ENCODE results near the gene FUT7.
A peak's percentile ranks its signal among the peaks of the same experiment; 100 is the strongest.

Gene FUT7

DNA sequence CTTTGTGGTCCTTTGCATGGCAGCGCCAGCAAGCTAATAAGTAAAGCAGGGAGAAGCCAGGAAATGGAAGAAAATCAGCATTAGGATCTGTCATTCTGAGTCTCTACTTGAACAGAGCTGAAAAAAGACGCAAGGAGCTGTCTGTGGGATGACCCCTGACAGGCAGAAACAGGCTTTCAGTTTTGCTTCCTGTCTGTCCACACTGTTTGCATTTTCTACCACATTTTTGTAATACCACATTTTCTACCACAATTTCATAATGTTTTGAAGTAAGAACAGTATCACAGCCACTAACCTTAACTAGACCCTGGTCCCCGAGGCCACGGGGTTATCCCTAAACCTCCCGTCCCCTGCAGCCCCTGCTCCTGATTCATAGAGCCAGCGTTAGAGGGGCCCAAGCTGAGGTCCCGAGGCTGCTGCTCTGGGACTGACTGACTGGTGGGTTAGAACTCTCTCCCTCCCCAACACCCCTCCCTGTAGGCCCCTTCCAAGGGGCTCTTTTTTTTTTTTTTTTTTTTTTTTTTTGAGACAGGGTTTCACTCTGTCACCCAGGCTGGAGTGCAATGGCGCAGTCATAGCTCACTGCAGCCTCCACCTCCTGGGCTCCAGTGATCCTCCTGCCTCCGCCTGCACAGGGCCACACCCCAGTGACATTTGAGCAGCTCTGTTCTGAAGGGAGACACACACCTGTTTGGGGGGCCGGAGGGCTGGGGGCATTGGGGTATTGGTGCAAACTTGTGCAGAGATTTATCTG is 31.5 kb downstream of the FUT7 start:
- H3K27ac ChIP-seq (ENCODE audit: insufficient read depth, low read length, poor library complexity, severe bottlenecking) = peak overlapping the region; percentile 22
- no peak for DNase-seq
- H3K9me3 ChIP-seq (ENCODE audit: control insufficient read depth, low read length) = no peaks in the 10 kb centered on the region
- no peak overlapping the region for H3K4me3 ChIP-seq (ENCODE audit: insufficient read depth, low read depth, low read length, poor library complexity, severe bottlenecking)
- peaks cover under 1% of the 10 kb centered on the region for H3K36me3 ChIP-seq (ENCODE audit: control insufficient read depth, insufficient read depth, low read length)
- H3K4me1 ChIP-seq (ENCODE audit: control insufficient read depth, insufficient read depth, low read length, poor library complexity, severe bottlenecking) = peaks cover 40% of the 10 kb centered on the region
- H3K27me3 ChIP-seq (replicated peaks; ENCODE audit: control insufficient read depth, insufficient read depth, low read length, poor library complexity, severe bottlenecking) = no peaks in the 10 kb centered on the region

DNA sequence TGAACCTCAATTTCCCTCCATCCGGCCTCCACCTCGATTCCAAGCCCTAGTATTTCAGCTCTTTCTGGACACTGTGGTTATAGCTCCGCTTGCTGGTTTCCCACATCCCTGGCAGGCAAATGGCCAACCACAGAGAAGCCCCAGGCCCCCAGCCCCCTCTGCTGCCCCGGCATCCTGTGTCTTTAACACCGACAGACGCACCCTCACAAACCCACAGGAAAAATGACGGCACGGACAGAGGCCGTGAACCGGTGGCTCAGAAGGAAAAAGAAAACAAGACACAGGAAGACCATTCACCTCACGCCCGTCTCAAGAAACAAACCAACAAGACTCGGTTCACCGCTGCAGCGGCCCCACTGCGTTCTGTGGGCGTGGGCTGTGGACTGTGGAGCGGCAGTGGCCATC is 34.1 kb downstream of the FUT7 start:
- Histone ChIP-seq H3K4me3 (ENCODE audit: insufficient read depth, low read depth, low read length, poor library complexity, severe bottlenecking) (no peak overlapping the region), H3K36me3 (ENCODE audit: control insufficient read depth, insufficient read depth, low read length) (peaks cover 14% of the 10 kb centered on the region), H3K9me3 (ENCODE audit: control insufficient read depth, low read length) (no peaks in the 10 kb centered on the region), H3K4me1 (ENCODE audit: control insufficient read depth, insufficient read depth, low read length, poor library complexity, severe bottlenecking) (peaks cover 57% of the 10 kb centered on the region), H3K27ac (ENCODE audit: insufficient read depth, low read length, poor library complexity, severe bottlenecking) (peak overlapping the region; percentile 46), H3K27me3 (replicated peaks; ENCODE audit: control insufficient read depth, insufficient read depth, low read length, poor library complexity, severe bottlenecking) (no peaks in the 10 kb centered on the region)
- DNase-seq = peak in 1 of 3 donors; percentile 27

DNA sequence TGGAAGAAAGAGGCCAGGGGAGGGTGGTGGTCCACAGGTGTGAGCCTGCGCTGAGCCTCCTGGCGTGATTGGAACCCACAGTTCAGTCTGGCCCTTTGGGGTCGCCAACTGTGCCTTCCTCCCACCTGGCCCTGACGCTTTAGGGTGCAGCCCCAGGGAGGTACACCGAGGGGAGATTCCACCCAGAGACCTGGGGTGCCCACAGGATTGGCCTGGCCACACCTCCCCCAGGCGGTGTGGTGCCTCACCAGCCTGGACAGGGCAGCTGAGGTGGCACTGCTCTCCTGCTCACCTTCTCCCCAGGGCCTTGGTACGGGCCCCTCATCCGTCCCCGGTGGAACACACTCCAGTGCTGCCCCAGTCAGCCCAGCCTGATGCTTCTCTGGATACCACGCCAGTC is 34.5 kb downstream of the FUT7 start:
- no peak for DNase-seq
- no peak overlapping the region for H3K27ac ChIP-seq (ENCODE audit: insufficient read depth, low read length, poor library complexity, severe bottlenecking)
- H3K27me3 ChIP-seq (replicated peaks; ENCODE audit: control insufficient read depth, insufficient read depth, low read length, poor library complexity, severe bottlenecking) = no peaks in the 10 kb centered on the region
- H3K4me3 ChIP-seq (ENCODE audit: insufficient read depth, low read depth, low read length, poor library complexity, severe bottlenecking) = no peak overlapping the region
- H3K9me3 ChIP-seq (ENCODE audit: control insufficient read depth, low read length) = no peaks in the 10 kb centered on the region
- peaks cover 14% of the 10 kb centered on the region for H3K36me3 ChIP-seq (ENCODE audit: control insufficient read depth, insufficient read depth, low read length)
- peaks cover 61% of the 10 kb centered on the region for H3K4me1 ChIP-seq (ENCODE audit: control insufficient read depth, insufficient read depth, low read length, poor library complexity, severe bottlenecking)

DNA sequence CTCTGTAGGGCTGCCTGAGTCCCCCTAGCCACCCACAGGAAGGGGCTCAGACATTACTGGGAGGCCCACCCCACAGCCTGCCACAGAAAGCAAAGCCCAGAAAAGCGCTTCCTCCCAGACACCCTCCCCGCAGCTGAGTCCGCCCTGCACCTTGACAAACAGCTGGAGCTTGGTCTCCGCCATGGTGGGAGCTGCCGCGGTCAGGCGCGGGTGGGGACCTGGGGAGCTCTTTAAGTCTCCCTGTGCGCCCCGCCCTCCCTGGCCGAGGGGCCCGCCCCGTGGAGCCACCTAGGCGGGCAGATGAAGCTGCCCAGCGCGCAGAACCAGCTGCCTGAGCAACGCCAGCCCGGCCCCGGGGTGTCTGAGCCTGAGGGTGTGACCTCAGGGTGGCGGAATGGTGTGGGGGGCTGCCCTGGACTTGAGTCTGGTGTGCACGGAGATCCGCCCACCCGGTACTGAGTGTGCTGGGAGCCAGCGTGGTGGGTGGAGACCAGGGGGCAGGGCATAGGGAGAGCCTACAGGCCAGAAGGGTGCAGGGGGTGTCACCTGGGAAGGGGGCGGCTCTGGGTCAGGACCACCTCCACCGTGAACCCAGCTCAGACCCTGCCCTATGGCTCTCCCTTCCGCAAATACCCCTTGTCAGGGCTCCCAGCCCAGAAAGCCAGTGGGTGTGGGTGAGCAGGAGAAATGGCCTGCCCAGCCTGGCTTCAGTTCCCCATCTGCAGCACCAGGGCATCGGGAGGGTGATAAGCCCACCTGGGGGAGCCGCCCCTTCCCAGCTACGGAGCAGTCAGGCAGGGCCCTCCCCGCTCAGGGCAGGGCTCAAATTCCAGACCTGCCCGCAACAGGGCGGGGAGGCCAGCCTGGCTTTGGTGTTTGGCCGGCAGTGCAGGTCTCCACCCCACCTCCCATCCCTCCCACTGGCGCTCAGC is 35.3 kb downstream of the FUT7 start, which contains the start of gene CLIC3:
CLIC3 (minus strand) TSS at position 208 of the 932 bp plus-strand sequence; CDS start at position 183, 25 bp downstream.
- no peaks in the 10 kb centered on the region for H3K27me3 ChIP-seq (replicated peaks; ENCODE audit: control insufficient read depth, insufficient read depth, low read length, poor library complexity, severe bottlenecking)
- H3K4me3 ChIP-seq (ENCODE audit: insufficient read depth, low read depth, low read length, poor library complexity, severe bottlenecking) = peak within 1 kb of the TSS; percentile 37
- peaks cover 61% of the 10 kb centered on the region for H3K4me1 ChIP-seq (ENCODE audit: control insufficient read depth, insufficient read depth, low read length, poor library complexity, severe bottlenecking)
- peak; percentile 37 to 53 (median 45) for DNase-seq
- peaks cover 14% of the 10 kb centered on the region for H3K36me3 ChIP-seq (ENCODE audit: control insufficient read depth, insufficient read depth, low read length)
- H3K27ac ChIP-seq (ENCODE audit: insufficient read depth, low read length, poor library complexity, severe bottlenecking) = peak within 1 kb of the TSS; percentile 60
- H3K9me3 ChIP-seq (ENCODE audit: control insufficient read depth, low read length) = no peaks in the 10 kb centered on the region

DNA sequence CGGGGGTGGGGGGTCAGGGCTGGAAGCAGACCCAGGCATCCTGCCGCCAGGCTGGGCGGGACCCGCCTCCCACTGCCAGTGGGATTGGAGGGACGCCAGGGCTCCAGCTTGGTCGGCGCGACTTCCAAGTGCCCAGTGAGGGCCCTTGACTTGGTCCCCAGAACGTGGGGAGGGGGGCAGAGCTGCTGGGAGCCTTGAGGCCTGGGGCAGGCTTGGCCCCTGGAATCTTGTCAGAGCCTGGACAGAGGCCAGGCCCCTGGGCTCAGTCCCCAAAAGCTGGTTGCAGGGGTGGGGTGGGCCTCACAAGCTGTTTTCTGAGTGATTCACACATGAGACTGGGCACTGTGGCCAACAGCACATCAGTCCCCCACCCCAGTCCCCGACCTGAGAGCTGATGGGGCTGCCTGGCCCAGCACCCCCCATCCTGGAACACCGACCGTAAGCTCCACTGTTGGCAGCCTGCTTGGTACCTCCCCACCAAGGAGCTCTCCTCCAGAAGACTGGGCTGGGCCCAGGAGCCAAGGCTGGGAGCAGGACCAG is 36.0 kb downstream of the FUT7 start:
- peaks cover 61% of the 10 kb centered on the region for H3K4me1 ChIP-seq (ENCODE audit: control insufficient read depth, insufficient read depth, low read length, poor library complexity, severe bottlenecking)

DNA sequence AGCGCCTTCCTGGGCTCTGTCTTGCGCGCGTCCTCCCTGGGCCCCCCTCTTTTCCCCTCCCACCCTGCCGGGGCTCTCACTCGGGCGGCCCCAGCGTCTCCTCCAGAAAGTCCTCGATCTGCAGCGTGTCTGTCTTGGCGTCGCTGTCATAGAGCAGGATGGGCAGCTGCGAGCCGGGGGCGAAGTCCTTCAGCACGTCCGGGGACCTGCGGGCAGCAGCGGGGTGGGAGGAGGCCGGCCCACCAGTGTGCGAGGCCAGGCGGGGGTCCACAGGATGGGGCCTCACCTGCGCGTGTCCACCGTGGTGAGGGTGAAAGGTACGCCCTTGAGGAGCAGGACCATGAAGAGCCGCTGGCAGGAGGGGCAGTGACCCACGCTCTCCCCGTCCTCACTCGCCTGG is 36.5 kb downstream of the FUT7 start:
- no peak overlapping the region for H3K27ac ChIP-seq (ENCODE audit: insufficient read depth, low read length, poor library complexity, severe bottlenecking)
- peaks cover 56% of the 10 kb centered on the region for H3K4me1 ChIP-seq (ENCODE audit: control insufficient read depth, insufficient read depth, low read length, poor library complexity, severe bottlenecking)
- H3K36me3 ChIP-seq (ENCODE audit: control insufficient read depth, insufficient read depth, low read length) = peaks cover 14% of the 10 kb centered on the region
- no peaks in the 10 kb centered on the region for H3K27me3 ChIP-seq (replicated peaks; ENCODE audit: control insufficient read depth, insufficient read depth, low read length, poor library complexity, severe bottlenecking)
- H3K4me3 ChIP-seq (ENCODE audit: insufficient read depth, low read depth, low read length, poor library complexity, severe bottlenecking) = no peak overlapping the region
- no peaks in the 10 kb centered on the region for H3K9me3 ChIP-seq (ENCODE audit: control insufficient read depth, low read length)
- no peak for DNase-seq

More for the DNA sequence above, 36.0 kb downstream of the FUT7 start:
- DNase-seq = no peak
- peak overlapping the region; percentile 37 for H3K4me3 ChIP-seq (ENCODE audit: insufficient read depth, low read depth, low read length, poor library complexity, severe bottlenecking)
- H3K9me3 ChIP-seq (ENCODE audit: control insufficient read depth, low read length) = no peaks in the 10 kb centered on the region
- H3K27me3 ChIP-seq (replicated peaks; ENCODE audit: control insufficient read depth, insufficient read depth, low read length, poor library complexity, severe bottlenecking) = no peaks in the 10 kb centered on the region
- H3K27ac ChIP-seq (ENCODE audit: insufficient read depth, low read length, poor library complexity, severe bottlenecking) = peak overlapping the region; percentile 60
- peaks cover 14% of the 10 kb centered on the region for H3K36me3 ChIP-seq (ENCODE audit: control insufficient read depth, insufficient read depth, low read length)

DNA sequence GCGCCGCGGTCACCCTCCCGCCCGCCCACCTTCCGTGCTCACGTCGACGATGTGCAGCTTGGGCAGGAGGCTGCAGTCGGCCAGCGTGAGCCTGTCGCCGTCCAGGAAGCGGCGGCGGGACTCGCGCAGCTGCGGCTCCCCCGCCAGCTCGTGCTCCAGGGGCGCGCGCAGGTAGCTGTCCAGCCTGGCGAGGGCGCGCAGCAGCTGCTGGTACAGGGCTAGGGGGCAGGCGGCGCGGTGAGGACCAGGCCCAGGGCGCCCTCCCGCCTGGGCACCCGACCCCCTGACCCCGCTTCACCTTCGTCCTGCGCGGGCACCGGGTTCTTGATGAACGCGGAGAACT is 37.0 kb downstream of the FUT7 start:
- Histone ChIP-seq H3K9me3 (ENCODE audit: control insufficient read depth, low read length) (no peaks in the 10 kb centered on the region), H3K27me3 (replicated peaks; ENCODE audit: control insufficient read depth, insufficient read depth, low read length, poor library complexity, severe bottlenecking) (no peaks in the 10 kb centered on the region), H3K36me3 (ENCODE audit: control insufficient read depth, insufficient read depth, low read length) (peaks cover 14% of the 10 kb centered on the region), H3K4me1 (ENCODE audit: control insufficient read depth, insufficient read depth, low read length, poor library complexity, severe bottlenecking) (peaks cover 52% of the 10 kb centered on the region), H3K4me3 (ENCODE audit: insufficient read depth, low read depth, low read length, poor library complexity, severe bottlenecking) (no peak overlapping the region), H3K27ac (ENCODE audit: insufficient read depth, low read length, poor library complexity, severe bottlenecking) (no peak overlapping the region)
- no peak for DNase-seq

DNA sequence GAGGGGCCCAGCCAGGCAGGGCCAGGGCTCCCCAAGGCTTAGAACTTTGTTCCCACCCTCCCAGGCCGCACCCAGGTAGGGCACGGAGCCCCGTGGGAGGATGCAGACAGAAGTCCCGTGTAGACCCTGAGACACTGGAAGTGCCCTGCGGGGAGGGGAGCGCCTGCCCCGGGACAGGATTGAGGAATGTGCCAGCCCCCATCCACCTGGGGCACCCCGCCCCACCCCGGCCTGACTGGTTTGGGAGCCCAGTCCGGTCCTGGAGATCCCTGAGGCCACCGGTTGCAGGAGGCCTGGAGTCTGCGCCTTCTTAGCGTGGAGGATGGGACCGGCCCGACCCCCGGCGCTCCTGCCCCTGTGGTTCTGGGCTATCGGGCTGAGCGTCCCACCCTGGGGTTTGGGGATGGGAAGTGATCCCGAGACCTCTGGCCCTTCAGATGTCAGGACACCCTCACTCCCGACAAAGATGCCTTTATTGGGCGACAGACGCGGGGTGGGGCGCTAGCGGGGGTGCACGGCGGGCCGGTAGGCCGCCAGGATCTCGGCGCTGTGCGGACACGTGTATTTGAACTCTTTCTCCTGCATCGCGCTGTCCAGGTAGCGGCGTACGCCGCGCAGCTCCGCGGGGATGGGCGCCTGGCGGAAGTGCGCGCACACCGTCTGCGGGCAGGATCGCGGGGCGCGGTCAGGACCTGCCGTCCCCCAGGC is 37.6 kb downstream of the FUT7 start:
- Histone ChIP-seq H3K27ac (ENCODE audit: insufficient read depth, low read length, poor library complexity, severe bottlenecking) (no peak overlapping the region), H3K4me3 (ENCODE audit: insufficient read depth, low read depth, low read length, poor library complexity, severe bottlenecking) (no peak overlapping the region), H3K27me3 (replicated peaks; ENCODE audit: control insufficient read depth, insufficient read depth, low read length, poor library complexity, severe bottlenecking) (no peaks in the 10 kb centered on the region), H3K9me3 (ENCODE audit: control insufficient read depth, low read length) (no peaks in the 10 kb centered on the region), H3K36me3 (ENCODE audit: control insufficient read depth, insufficient read depth, low read length) (peaks cover 14% of the 10 kb centered on the region), H3K4me1 (ENCODE audit: control insufficient read depth, insufficient read depth, low read length, poor library complexity, severe bottlenecking) (peaks cover 51% of the 10 kb centered on the region)
- no peak for DNase-seq

DNA sequence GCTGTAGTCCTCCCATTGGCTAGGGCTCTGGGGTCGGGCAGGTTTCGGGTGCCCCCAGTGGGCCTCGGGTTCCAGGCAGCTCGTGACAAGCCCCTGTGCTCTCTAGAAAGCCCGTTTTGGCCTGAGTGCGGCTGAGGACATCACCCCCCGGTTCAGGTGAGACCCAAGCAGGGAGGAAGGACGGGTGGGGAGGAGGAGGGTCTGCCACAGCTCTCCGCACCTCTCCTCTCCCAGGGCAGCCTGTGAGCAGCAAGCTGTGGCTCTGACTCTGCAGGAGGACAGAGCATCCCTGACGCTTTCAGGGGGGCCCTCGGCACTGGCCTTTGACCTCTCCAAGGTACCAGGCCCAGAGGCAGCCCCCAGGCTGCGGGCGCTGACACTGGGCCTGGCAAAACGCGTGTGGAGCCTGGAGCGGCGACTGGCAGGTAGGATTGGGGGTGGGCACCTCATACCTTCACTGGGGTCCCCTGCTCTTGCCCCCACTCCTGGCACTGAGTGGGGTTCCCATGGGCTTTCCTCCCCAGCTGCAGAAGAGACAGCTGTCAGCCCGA is 39.0 kb downstream of the FUT7 start:
- DNase-seq = no peak
- Histone ChIP-seq H3K27ac (ENCODE audit: insufficient read depth, low read length, poor library complexity, severe bottlenecking) (peak overlapping the region; percentile 81), H3K4me3 (ENCODE audit: insufficient read depth, low read depth, low read length, poor library complexity, severe bottlenecking) (peak overlapping the region; percentile 64), H3K9me3 (ENCODE audit: control insufficient read depth, low read length) (no peaks in the 10 kb centered on the region), H3K4me1 (ENCODE audit: control insufficient read depth, insufficient read depth, low read length, poor library complexity, severe bottlenecking) (peaks cover 46% of the 10 kb centered on the region), H3K36me3 (ENCODE audit: control insufficient read depth, insufficient read depth, low read length) (peaks cover 14% of the 10 kb centered on the region), H3K27me3 (replicated peaks; ENCODE audit: control insufficient read depth, insufficient read depth, low read length, poor library complexity, severe bottlenecking) (no peaks in the 10 kb centered on the region)

Data from effector memory CD4-positive, alpha-beta T cell (primary cell).